ENCODE data around the gene TENT5C. TPM values are rescaled to one million over a fixed set of nuclear protein-coding genes. Genes with fewer than 3 reads are reported as not detected.
A peak's percentile ranks its signal among the peaks of the same experiment; 100 is the strongest.

TENT5C gene
- total RNA-seq, 1 donor from 2014 or later = 8.1 TPM

DNA sequence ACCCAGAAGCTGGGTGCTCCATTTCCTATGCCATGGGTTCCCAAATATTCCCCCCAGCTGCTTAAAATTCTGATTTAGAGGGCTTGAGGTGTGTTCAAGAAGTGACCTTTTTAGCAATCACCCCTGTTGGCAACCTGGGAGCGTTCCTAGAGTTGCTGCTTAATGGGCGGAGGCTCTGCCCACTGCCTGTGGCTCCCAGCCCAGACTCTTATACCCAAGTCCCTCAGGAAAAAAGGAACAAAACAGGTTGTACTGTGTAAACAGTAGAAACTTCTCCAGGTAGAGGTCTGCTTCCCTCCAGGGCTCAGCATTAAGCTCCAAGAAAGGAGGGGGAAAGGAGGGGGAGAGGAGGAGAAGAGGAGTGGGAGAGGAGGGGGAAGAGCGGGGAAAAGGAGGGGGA is 14.6 kb upstream of the TENT5C start:
- no peak for DNase-seq (ENCODE audit: low spot score)

DNA sequence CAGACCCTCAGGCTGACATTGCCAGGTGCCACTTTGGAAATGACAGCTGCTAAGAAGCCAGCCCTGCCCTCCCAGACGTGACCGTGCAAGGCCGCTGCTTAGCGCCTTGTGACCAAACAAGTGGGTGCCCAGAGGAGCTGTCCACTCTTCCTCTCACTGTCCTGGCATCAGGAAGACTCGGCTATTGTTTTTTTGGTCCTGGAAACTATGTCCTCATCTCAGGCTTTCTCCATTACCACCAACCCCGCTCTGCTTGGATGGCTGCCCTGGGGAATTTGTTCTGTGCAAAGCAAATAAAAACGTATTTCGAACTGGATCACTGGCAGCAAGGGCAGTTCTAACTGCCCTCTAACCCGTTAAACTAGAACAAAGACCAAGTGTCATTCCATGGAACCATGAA is 13.7 kb upstream of the TENT5C start:
- DNase-seq (ENCODE audit: low spot score) = no peak

GRCh38 chr1:117594261-117594990 is 11.4 kb upstream of the TENT5C start:
- DNase-seq (ENCODE audit: low spot score) = no peak

GRCh38 chr1:117596023-117596720 is 9.7 kb upstream of the TENT5C start:
- DNase-seq (ENCODE audit: low spot score) = no peak

GRCh38 chr1:117598489-117598888 is 7.4 kb upstream of the TENT5C start:
- no peak for DNase-seq (ENCODE audit: low spot score)

- DNase-seq (ENCODE audit: low spot score) = no peak
Observed at GRCh38 chr1:117599286-117600221, 6.3 kb upstream of the TENT5C start.

GRCh38 chr1:117600325-117600943 is 5.4 kb upstream of the TENT5C start:
- no peak for DNase-seq (ENCODE audit: low spot score)

DNA sequence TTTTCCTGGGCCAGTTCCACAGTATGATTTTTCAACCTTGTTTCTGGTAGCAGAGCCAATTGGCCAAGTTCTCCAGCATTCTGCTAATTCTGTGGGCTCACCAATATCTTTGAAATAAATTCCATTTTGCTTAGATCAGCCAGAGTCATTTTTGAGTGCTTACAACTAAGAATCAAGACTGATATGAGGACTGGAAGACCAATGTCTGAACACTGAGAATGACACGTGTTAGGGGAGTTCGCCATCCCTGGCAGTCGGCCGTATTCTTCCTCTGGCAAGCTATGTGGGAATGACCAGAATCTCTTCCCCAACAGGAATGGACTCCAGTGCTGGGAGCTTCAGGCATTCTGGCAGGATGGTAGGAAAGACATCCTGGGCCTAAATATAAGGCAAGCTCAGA is 4.9 kb upstream of the TENT5C start:
- no peak for DNase-seq (ENCODE audit: low spot score)

DNA sequence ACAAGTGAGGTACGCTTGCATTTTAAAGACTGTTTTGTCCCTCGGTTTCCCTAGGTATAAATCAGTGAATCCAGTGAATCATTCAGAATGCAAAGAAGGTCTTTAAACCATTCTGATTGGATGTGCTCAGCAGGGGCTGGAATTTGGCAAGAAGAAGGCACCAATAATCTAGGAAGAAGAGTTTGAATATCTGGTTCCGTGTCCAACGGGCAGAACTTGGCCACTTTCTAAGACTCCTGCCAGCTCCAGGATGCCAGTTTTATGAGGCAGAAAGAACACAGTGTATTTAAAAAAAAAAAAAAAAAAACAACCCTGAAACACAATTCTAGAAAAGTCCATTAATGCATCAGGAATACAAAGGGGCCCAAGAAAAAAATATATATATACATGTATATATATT is 3.0 kb upstream of the TENT5C start:
- DNase-seq (ENCODE audit: low spot score) = no peak

DNA sequence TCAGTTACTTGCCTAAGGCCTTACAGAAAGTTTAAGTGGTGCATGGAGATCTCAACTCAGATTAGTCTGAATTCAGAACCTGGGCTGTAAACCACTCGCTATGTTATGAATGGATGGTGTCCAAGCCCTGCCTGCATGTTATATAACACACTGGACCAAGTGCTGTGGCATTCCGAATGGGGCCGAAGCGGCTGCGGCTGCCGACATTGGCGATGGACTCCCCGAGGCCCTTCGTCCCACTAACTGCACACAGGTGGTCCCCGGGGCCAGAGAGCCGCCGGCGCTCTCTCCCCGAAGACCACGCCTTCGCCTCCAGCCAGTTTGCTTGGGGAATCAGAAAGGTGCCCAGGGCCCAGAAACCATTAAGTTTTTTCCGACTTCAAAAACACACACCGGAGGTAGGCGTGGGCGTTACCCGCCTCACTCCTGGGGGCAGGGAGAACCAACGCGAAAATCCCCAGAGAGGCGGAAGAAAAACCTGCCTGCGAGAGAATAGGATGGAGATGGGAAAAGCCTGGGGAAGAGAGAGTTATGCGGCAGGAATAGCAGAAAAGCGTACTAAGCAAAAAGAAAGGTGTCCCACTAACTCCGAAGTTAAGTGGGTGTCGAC is 579 bp upstream of the TENT5C start:
- DNase-seq (ENCODE audit: low spot score) = no peak

DNA sequence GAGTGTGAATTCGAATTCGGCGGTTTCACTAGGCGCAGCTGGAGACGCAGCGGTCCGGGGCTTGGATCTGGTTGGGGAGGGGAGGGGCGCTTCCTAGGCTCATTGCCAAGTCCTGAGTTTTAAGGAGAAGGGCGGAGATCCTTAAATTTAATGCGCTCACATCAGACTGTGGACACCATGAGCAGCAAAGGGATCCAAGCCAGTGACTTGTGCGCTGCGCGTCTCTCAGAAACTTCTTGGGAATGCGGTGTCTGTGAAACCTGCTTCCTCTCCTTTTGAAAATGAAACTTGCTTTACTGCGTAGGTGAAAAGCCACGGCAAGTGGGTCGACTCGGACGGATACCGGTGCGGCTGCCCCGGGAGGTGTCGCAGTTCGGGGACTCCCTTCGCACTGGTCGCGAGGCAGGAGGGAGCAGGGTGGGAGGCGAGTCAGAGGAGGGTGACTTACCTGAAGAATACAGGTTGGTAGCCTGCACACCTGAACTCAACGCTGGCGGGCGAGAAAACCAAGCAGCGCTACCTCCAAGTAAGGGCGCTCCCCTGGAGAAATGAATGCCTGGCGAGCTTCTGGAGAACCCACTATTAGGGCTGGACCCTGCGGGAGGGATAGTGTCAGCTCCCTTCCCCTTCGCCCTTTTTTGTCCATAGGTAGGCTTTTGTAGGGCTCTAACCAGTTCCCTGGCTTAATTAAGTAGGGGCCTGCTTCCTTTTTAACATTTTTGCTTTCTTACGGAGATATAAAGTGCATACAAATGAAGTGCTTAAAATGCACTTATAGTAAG is 992 bp downstream of the TENT5C start:
- DNase-seq (ENCODE audit: low spot score) = no peak

- DNase-seq (ENCODE audit: low spot score) = peak; percentile 32
Observed at GRCh38 chr1:117607471-117607870, 1.6 kb downstream of the TENT5C start.

GRCh38 chr1:117608115-117608615 is 2.3 kb downstream of the TENT5C start:
- no peak for DNase-seq (ENCODE audit: low spot score)

GRCh38 chr1:117608758-117609157 is 2.9 kb downstream of the TENT5C start:
- DNase-seq (ENCODE audit: low spot score) = no peak

DNA sequence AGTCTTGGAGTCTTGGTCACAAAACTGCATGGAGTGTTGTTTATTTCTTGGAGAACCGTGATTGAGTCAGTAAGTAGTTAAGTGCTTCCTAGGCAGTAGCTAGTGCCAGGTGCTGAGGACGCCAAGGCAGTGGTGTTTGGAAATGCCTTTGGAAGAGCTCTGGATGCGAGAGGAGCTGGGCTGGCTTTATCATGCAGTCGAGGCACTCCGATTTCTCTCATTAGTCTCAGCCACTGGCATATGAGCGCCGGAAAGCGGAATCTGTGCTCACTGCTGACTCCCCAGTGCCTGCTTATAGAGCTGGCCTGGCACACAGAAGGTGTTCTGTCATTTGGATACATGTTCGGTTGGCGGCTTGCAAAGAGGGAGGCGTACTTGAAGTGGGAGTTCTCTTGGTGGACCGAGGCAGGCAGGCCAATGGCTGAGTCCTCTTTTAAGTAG is 3.6 kb downstream of the TENT5C start:
- DNase-seq (ENCODE audit: low spot score) = no peak

DNA sequence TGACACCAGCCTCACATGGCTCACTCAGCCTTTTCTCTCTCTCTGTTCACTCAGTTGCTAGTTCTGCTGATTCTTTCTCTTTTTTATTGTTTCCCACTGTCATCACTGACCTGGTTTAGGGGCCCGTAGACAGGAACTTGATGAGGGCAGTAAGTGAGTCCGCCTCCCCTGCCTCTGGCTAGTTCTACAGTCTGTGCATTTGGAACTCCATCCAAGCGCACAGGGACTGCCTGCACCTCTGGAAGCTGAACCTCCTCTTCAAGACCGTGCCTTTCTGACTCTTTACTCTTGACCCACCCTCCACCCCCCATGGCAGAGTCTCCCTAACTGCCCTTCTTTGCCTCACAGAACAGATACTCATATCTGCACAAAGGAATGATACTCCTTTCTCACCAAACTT is 4.2 kb downstream of the TENT5C start:
- DNase-seq (ENCODE audit: low spot score) = no peak

- DNase-seq (ENCODE audit: low spot score) = no peak
Observed at GRCh38 chr1:117611121-117611601, 5.3 kb downstream of the TENT5C start.

- no peak for DNase-seq (ENCODE audit: low spot score)
Observed at GRCh38 chr1:117611894-117612483, 6.1 kb downstream of the TENT5C start.

- peak; percentile 40 for DNase-seq (ENCODE audit: low spot score)
Observed at GRCh38 chr1:117612517-117613248, 6.8 kb downstream of the TENT5C start.

All from mucosa of gallbladder (tissue), 1 donor.